RWPE2 (cell line): Measurements from ENCODE around the gene RNASEH2C.

Experiments used
- ATAC-seq: fragments of 200-7000 bp; cut with Tn5 transposase; 3 replicates; pipeline ENCODE4 v1.9.1; 2021; ENCODE audit warnings: low read depth
- DNase-seq: peaks from one replicate; pipeline ENCODE4 v3.0.0-alpha.2; 2020; ENCODE audit warnings: low spot score
- H3K27ac ChIP-seq: fragments of 450-650 bp; 2 replicates; pipeline ENCODE4 v1.5.1; 2017; ENCODE audit warnings: mild to moderate bottlenecking; ENCODE audit not compliant: poor library complexity, severe bottlenecking
- H3K27me3 ChIP-seq: fragments of 250-450 bp; sonication (Bioruptor Pico); 2 replicates; pipeline ENCODE4 v1.5.1; 2021; ENCODE audit warnings: mild to moderate bottlenecking, moderate library complexity; ENCODE audit not compliant: insufficient read depth, poor library complexity, severe bottlenecking
- H3K36me3 ChIP-seq: fragments of 250-450 bp; sonication (Bioruptor Pico); 2 replicates; pipeline ENCODE4 v1.5.1; 2020; ENCODE audit warnings: low read depth, mild to moderate bottlenecking, moderate library complexity
- H3K4me1 ChIP-seq: fragments of 250-450 bp; sonication (Bioruptor Pico); 2 replicates; pipeline ENCODE4 v1.5.1; 2021; ENCODE audit warnings: mild to moderate bottlenecking, moderate library complexity; ENCODE audit not compliant: insufficient read depth, poor library complexity, severe bottlenecking
- H3K4me3 ChIP-seq: fragments of 250-450 bp; sonication (Bioruptor Pico); 2 replicates; pipeline ENCODE4 v1.5.1; 2021; ENCODE audit warnings: mild to moderate bottlenecking, moderate library complexity; ENCODE audit not compliant: severe bottlenecking
- H3K9me3 ChIP-seq: fragments of 250-450 bp; sonication (Bioruptor Pico); 2 replicates; pipeline ENCODE4 v1.5.1; 2021; ENCODE audit warnings: mild to moderate bottlenecking, moderate library complexity; ENCODE audit not compliant: severe bottlenecking
- CTCF ChIP-seq: fragments of 450-650 bp; IDR thresholded peaks from one replicate; pipeline ENCODE4 v1.5.1; 2017; ENCODE audit warnings: mild to moderate bottlenecking, moderate library complexity; ENCODE audit not compliant: poor library complexity, severe bottlenecking

RNASEH2C gene

DNA sequence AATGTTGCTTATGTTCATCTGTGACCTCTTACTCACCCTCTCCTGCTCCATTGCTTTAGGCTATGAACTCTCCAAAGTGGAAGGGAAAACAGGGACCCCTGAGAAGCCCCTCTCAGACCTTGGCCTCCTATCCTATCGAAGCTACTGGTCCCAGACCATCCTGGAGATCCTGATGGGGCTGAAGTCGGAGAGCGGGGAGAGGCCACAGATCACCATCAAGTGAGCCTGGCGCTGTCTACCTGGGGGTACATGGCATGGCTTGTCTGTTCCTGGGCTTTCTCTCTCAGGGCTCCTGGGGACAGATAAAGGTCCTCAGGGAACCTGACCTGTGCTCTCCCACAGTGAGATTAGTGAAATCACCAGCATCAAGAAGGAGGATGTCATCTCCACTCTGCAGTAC is 2.1 kb downstream of the RNASEH2C start:
- Histone ChIP-seq H3K4me1 (no peaks in the 10 kb centered on the region), H3K36me3 (peaks cover 54% of the 10 kb centered on the region), H3K27me3 (no peaks in the 10 kb centered on the region), H3K9me3 (no peaks in the 10 kb centered on the region), H3K27ac (no peak overlapping the region), H3K4me3 (no peak overlapping the region)
- ATAC-seq (no peak), DNase-seq (no peak)
- no peak for TF ChIP-seq CTCF

DNA sequence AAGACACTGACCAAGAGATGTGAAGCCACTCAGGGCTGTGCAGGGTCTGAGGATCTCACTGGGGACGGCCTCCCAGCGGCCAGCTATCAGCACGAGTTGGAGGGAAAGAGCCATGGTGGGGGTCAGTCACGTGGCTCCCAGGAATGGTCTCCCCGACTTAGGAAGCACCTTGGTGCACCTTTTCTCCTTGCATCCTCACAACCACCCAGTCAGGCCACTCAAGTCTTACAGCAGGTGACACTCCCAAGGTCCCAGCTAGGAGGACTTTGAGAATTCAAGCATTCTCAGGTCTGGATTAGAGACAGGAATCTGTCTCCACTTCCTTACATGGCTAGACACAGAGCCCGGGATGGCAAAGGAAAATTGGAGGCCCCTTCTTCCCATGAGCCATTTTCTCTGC is 2.7 kb downstream of the RNASEH2C start:
- H3K36me3 ChIP-seq: peaks cover 60% of the 10 kb centered on the region
- no peaks in the 10 kb centered on the region for H3K4me1 ChIP-seq
- H3K27ac ChIP-seq: no peak overlapping the region
- TF ChIP-seq CTCF: no peak
- H3K9me3 ChIP-seq: no peaks in the 10 kb centered on the region
- no peaks in the 10 kb centered on the region for H3K27me3 ChIP-seq
- DNase-seq (no peak), ATAC-seq (no peak)
- no peak overlapping the region for H3K4me3 ChIP-seq

- Histone ChIP-seq H3K4me1 (no peaks in the 10 kb centered on the region), H3K27ac (no peak overlapping the region), H3K4me3 (no peak overlapping the region), H3K27me3 (no peaks in the 10 kb centered on the region), H3K9me3 (no peaks in the 10 kb centered on the region), H3K36me3 (peaks cover 62% of the 10 kb centered on the region)
- ATAC-seq: no peak
- no peak for DNase-seq
- no peak for TF ChIP-seq CTCF
Measured at GRCh38 chr11:65716774-65717405, 3.7 kb downstream of the RNASEH2C start.

DNA sequence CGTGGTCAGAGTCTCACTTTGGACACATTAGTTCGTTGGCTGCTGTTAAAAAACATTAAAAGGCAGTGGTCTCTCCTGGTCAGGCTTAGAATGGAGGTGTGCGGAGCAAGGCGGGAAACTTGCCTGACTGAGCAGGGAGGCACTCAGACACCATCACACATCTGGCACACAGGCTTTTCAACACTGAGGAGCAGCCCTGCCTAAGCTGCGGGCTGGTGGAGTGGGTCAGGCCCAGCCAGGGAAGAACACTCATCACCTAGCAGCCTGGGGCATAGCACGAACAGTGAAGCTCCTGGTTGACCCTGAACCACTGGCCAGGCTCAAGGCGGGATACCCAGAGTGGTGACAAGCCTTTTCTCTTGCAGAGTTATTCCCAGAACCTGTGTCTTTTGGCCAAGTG is 4.3 kb downstream of the RNASEH2C start:
- peaks cover 62% of the 10 kb centered on the region for H3K36me3 ChIP-seq
- no peak for ATAC-seq
- H3K27me3 ChIP-seq: no peaks in the 10 kb centered on the region
- no peak overlapping the region for H3K4me3 ChIP-seq
- H3K9me3 ChIP-seq: no peaks in the 10 kb centered on the region
- TF ChIP-seq CTCF: no peak
- H3K27ac ChIP-seq: no peak overlapping the region
- no peak for DNase-seq
- H3K4me1 ChIP-seq: no peaks in the 10 kb centered on the region

GRCh38 chr11:65714433-65714832 is 6.2 kb downstream of the RNASEH2C start:
- Histone ChIP-seq H3K4me3 (no peak overlapping the region), H3K9me3 (no peaks in the 10 kb centered on the region), H3K36me3 (peaks cover 62% of the 10 kb centered on the region), H3K27me3 (no peaks in the 10 kb centered on the region), H3K27ac (no peak overlapping the region), H3K4me1 (no peaks in the 10 kb centered on the region)
- TF ChIP-seq CTCF: no peak
- ATAC-seq (no peak), DNase-seq (no peak)
